Mesendoderm (in vitro differentiated cells): ENCODE measurements around the gene RHOXF2. TPM values are rescaled to one million over a fixed set of nuclear protein-coding genes. Genes with fewer than 3 reads are reported as not detected.
"Not testable (repeated sequence)": the region's sequence is repeated elsewhere in the genome, so short reads cannot be mapped to it uniquely, and the experiment has no call there.

Experiments used
- DNase-seq: peaks from one replicate; pipeline ENCODE4 v3.0.0; 2013
- H2AK5ac ChIP-seq: 2 replicates; pipeline ENCODE4 v1.6.1; 2013; ENCODE audit warnings: low read length, inconsistent platforms
- H2BK120ac ChIP-seq: 2 replicates; pipeline ENCODE4 v1.6.1; 2013; ENCODE audit warnings: low read depth, mild to moderate bottlenecking, low read length, moderate library complexity, mixed read lengths
- H2BK15ac ChIP-seq: replicated peaks from 2 replicates; pipeline ENCODE4 v1.6.1; 2013; ENCODE audit warnings: low read depth, mild to moderate bottlenecking, moderate library complexity
- H2BK5ac ChIP-seq: 2 replicates; pipeline ENCODE4 v1.6.1; 2013; ENCODE audit warnings: low read length, inconsistent platforms
- H3K18ac ChIP-seq: 2 replicates; pipeline ENCODE4 v1.6.1; 2013; ENCODE audit warnings: mild to moderate bottlenecking, low read length, mixed read lengths
- H3K23ac ChIP-seq: one replicate; pipeline ENCODE4 v1.6.1; 2013; ENCODE audit warnings: low read length
- H3K27ac ChIP-seq: 2 replicates; pipeline ENCODE4 v1.5.1; 2013; ENCODE audit warnings: low read depth, mild to moderate bottlenecking, inconsistent platforms, low read length, moderate library complexity
- H3K27me3 ChIP-seq: 2 replicates; pipeline ENCODE4 v1.6.1; 2013; ENCODE audit warnings: low read length, control low read depth, mild to moderate bottlenecking, inconsistent platforms; ENCODE audit not compliant: insufficient read depth, poor library complexity
- H3K36me3 ChIP-seq: 2 replicates; pipeline ENCODE4 v1.6.1; 2013; ENCODE audit warnings: low read length, inconsistent platforms; ENCODE audit not compliant: control insufficient read depth, insufficient read depth
- H3K4ac ChIP-seq: one replicate; pipeline ENCODE4 v1.6.1; 2013; ENCODE audit warnings: low read depth, mild to moderate bottlenecking, low read length, moderate library complexity
- H3K4me1 ChIP-seq: 2 replicates; pipeline ENCODE4 v1.6.1; 2013; ENCODE audit warnings: low read depth, low read length, inconsistent platforms; ENCODE audit not compliant: control insufficient read depth
- H3K4me2 ChIP-seq: 2 replicates; pipeline ENCODE4 v1.6.1; 2013; ENCODE audit warnings: low read length
- H3K4me3 ChIP-seq: 2 replicates; pipeline ENCODE4 v1.5.1; 2013; ENCODE audit warnings: mild to moderate bottlenecking, low read length
- H3K56ac ChIP-seq: one replicate; pipeline ENCODE4 v1.6.1; 2013; ENCODE audit warnings: low read length
- H3K79me1 ChIP-seq: 2 replicates; pipeline ENCODE4 v1.6.1; 2013; ENCODE audit warnings: low read length, inconsistent platforms
- H3K79me2 ChIP-seq: 2 replicates; pipeline ENCODE4 v1.6.1; 2013; ENCODE audit warnings: mild to moderate bottlenecking, low read length; ENCODE audit not compliant: control insufficient read depth, insufficient read depth
- H3K9ac ChIP-seq: 2 replicates; pipeline ENCODE4 v1.6.1; 2013; ENCODE audit warnings: low read length, inconsistent platforms
- H4K5ac ChIP-seq: one replicate; pipeline ENCODE4 v1.6.1; 2013; ENCODE audit warnings: low read length
- H4K8ac ChIP-seq: one replicate; pipeline ENCODE4 v1.6.1; 2013; ENCODE audit warnings: low read depth, mild to moderate bottlenecking, control low read depth, low read length, moderate library complexity
- WGBS: extraction: QIAGEN DNeasy Blood & Tissue Kit; methylation state at CpG from one replicate; pipeline ENCODE4 v1.1.7; 2013; ENCODE audit warnings: low lambda C conversion rate, missing lambda C conversion rate; ENCODE audit not compliant: insufficient coverage; ENCODE audit errors: extremely low coverage; 5-methylcytosine and 5-hydroxymethylcytosine counted together
- polyA plus RNA-seq, 2 experiments: library from polyadenylated mRNA; stranded (reverse); fragments of 200-250 nt; gene quantifications; one replicate each; pipeline ENCODE4 v1.2.3, GENCODE V29; 2013

The RHOXF2 gene
- 0.01 TPM for polyA plus RNA-seq (2013, experiment 1 of 2)
- polyA plus RNA-seq (2013, experiment 2 of 2) = 0.01 TPM

- not testable (repeated sequence) for H3K56ac ChIP-seq, H3K79me2 ChIP-seq, H3K9ac ChIP-seq, H3K79me1 ChIP-seq, H2BK120ac ChIP-seq, H3K27me3 ChIP-seq, H3K36me3 ChIP-seq, H3K4ac ChIP-seq, H3K27ac ChIP-seq, H3K4me3 ChIP-seq, H2BK5ac ChIP-seq, H2BK15ac ChIP-seq, H4K5ac ChIP-seq, H3K4me2 ChIP-seq, H3K23ac ChIP-seq, DNase-seq, H2AK5ac ChIP-seq, H3K18ac ChIP-seq, H4K8ac ChIP-seq, H3K4me1 ChIP-seq
- no CpG with 5 or more reads among the region's 15 CpGs for WGBS
Measured at GRCh38 chrX:120158313-120158712, at the start of gene RHOXF2. RHOXF2 (plus strand) TSS chrX:120158613; CDS start chrX:120158751, 138 bp downstream.

GRCh38 chrX:120109378-120109777 lies 49.0 kb upstream of the RHOXF2 start:
- H3K4me3 ChIP-seq = no peak overlapping the region
- no peak overlapping the region for H3K9ac ChIP-seq
- no peaks in the 10 kb centered on the region for H3K79me1 ChIP-seq
- no peaks in the 10 kb centered on the region for H3K27me3 ChIP-seq
- H3K4me1 ChIP-seq = no peaks in the 10 kb centered on the region
- H2BK5ac ChIP-seq = no peak overlapping the region
- no peak overlapping the region for H3K27ac ChIP-seq
- no peak overlapping the region for H3K4ac ChIP-seq
- H3K23ac ChIP-seq = no peak overlapping the region
- H3K79me2 ChIP-seq = no peaks in the 10 kb centered on the region
- H2BK15ac ChIP-seq = no peak overlapping the region
- no peak for DNase-seq
- H4K8ac ChIP-seq = no peak overlapping the region
- H3K4me2 ChIP-seq = no peak overlapping the region
- no CpG with 5 or more reads among the region's 1 CpG for WGBS
- no peaks in the 10 kb centered on the region for H3K36me3 ChIP-seq
- no peak overlapping the region for H2AK5ac ChIP-seq
- no peak overlapping the region for H2BK120ac ChIP-seq
- no peak overlapping the region for H3K56ac ChIP-seq
- H3K18ac ChIP-seq = no peak overlapping the region
- no peak overlapping the region for H4K5ac ChIP-seq

GRCh38 chrX:120111611-120112010 lies 46.8 kb upstream of the RHOXF2 start:
- Histone ChIP-seq H3K36me3 (no peaks in the 10 kb centered on the region), H3K9ac (no peak overlapping the region), H3K4me2 (no peak overlapping the region), H3K27ac (no peak overlapping the region), H4K8ac (no peak overlapping the region), H3K4ac (no peak overlapping the region), H3K27me3 (no peaks in the 10 kb centered on the region), H2AK5ac (no peak overlapping the region), H2BK120ac (no peak overlapping the region), H3K4me1 (no peaks in the 10 kb centered on the region), H2BK15ac (no peak overlapping the region), H3K18ac (no peak overlapping the region), H2BK5ac (no peak overlapping the region), H4K5ac (no peak overlapping the region), H3K79me2 (no peaks in the 10 kb centered on the region), H3K79me1 (no peaks in the 10 kb centered on the region), H3K23ac (no peak overlapping the region), H3K4me3 (no peak overlapping the region), H3K56ac (no peak overlapping the region)
- DNase-seq = no peak

GRCh38 chrX:120115438-120115963 lies 42.9 kb upstream of the RHOXF2 start, which contains the start of gene RHOXF1:
RHOXF1 (minus strand) TSS chrX:120115913; CDS start chrX:120115862, 51 bp downstream.
- Histone ChIP-seq H2AK5ac (no peak within 1 kb of the TSS), H4K8ac (no peak within 1 kb of the TSS), H3K27ac (no peak within 1 kb of the TSS), H3K4me2 (no peak within 1 kb of the TSS), H3K4me3 (no peak within 1 kb of the TSS), H3K23ac (no peak within 1 kb of the TSS), H2BK15ac (no peak within 1 kb of the TSS), H3K4me1 (no peaks in the 10 kb centered on the region), H3K36me3 (no peaks in the 10 kb centered on the region), H3K27me3 (no peaks in the 10 kb centered on the region), H3K56ac (no peak within 1 kb of the TSS), H3K79me1 (no peaks in the 10 kb centered on the region), H3K4ac (no peak within 1 kb of the TSS), H3K9ac (no peak within 1 kb of the TSS), H4K5ac (no peak within 1 kb of the TSS), H3K79me2 (no peaks in the 10 kb centered on the region), H2BK120ac (no peak within 1 kb of the TSS), H3K18ac (no peak within 1 kb of the TSS), H2BK5ac (no peak within 1 kb of the TSS)
- no peak for DNase-seq
- no CpG with 5 or more reads among the region's 35 CpGs for whole genome bisulfite sequencing

GRCh38 chrX:120120223-120120622 lies 38.2 kb upstream of the RHOXF2 start:
- Histone ChIP-seq H3K4me1 (no peaks in the 10 kb centered on the region), H3K56ac (no peak overlapping the region), H2AK5ac (no peak overlapping the region), H3K4ac (no peak overlapping the region), H3K9ac (no peak overlapping the region), H4K5ac (no peak overlapping the region), H3K79me2 (no peaks in the 10 kb centered on the region), H3K79me1 (no peaks in the 10 kb centered on the region), H4K8ac (no peak overlapping the region), H2BK5ac (no peak overlapping the region), H2BK15ac (no peak overlapping the region), H3K27me3 (no peaks in the 10 kb centered on the region), H3K4me2 (no peak overlapping the region), H3K23ac (no peak overlapping the region), H2BK120ac (no peak overlapping the region), H3K27ac (no peak overlapping the region), H3K36me3 (no peaks in the 10 kb centered on the region), H3K4me3 (no peak overlapping the region), H3K18ac (no peak overlapping the region)
- no peak for DNase-seq
- WGBS = no CpG with 5 or more reads among the region's 12 CpGs

- no CpG with 5 or more reads among the region's 3 CpGs for WGBS
- H4K5ac ChIP-seq = no peak overlapping the region
- no peak overlapping the region for H3K18ac ChIP-seq
Measured at GRCh38 chrX:120125444-120125843, 33.0 kb upstream of the RHOXF2 start.

More at GRCh38 chrX:120125444-120125843, 33.0 kb upstream of the RHOXF2 start:
- no peak overlapping the region for H2AK5ac ChIP-seq
- no peak overlapping the region for H3K56ac ChIP-seq
- H4K8ac ChIP-seq = no peak overlapping the region
- no peaks in the 10 kb centered on the region for H3K36me3 ChIP-seq
- no peaks in the 10 kb centered on the region for H3K4me1 ChIP-seq
- no peaks in the 10 kb centered on the region for H3K79me2 ChIP-seq
- no peak for DNase-seq
- H3K4ac ChIP-seq = no peak overlapping the region
- no peak overlapping the region for H3K4me2 ChIP-seq
- H3K27ac ChIP-seq = no peak overlapping the region
- no peak overlapping the region for H2BK5ac ChIP-seq
- H3K9ac ChIP-seq = no peak overlapping the region
- no peak overlapping the region for H2BK15ac ChIP-seq
- no peaks in the 10 kb centered on the region for H3K79me1 ChIP-seq
- no peak overlapping the region for H2BK120ac ChIP-seq
- H3K27me3 ChIP-seq = no peaks in the 10 kb centered on the region
- H3K4me3 ChIP-seq = no peak overlapping the region
- no peak overlapping the region for H3K23ac ChIP-seq
